ENCODE measurements around the gene PSME2. TPM values are rescaled to one million over a fixed set of nuclear protein-coding genes. Genes with fewer than 3 reads are reported as not detected.

Gene PSME2
- total and polyA plus RNA-seq, 2 donors (not counting 3 experiments of a cell fraction or from before 2014, with no cell fraction given) = 66.5 to 126 TPM

GRCh38 chr14:24144451-24144850 lies 2.0 kb downstream of the PSME2 start:
- CTCF ChIA-PET = interaction anchor here (1.6 kb wide), 1 partner anchor 16 kb away, joined by 9 read pairs; the partner anchor contains the start of gene IRF9
- TF ChIP-seq MYC (IDR thresholded peaks at IDR 0.05; ENCODE audit: low read depth, low read length) (no peak), GATA2 (IDR thresholded peaks at IDR 0.05; ENCODE audit: insufficient read depth, insufficient read length, low read depth, low read length) (no peak), JUN (IDR thresholded peaks at IDR 0.05; ENCODE audit: borderline replicate concordance, insufficient read depth, insufficient read length, low read depth) (no peak), CTCF (IDR thresholded peaks at IDR 0.05; ENCODE audit: extremely low read depth in 1 of 2, insufficient read depth in 1 of 2, low read depth in 1 of 2, low read length in 2 of 2) (no peak), POLR2A (IDR thresholded peaks at IDR 0.05; ENCODE audit: low read depth, low read length) (no peak), POLR2AphosphoS5 (IDR thresholded peaks at IDR 0.05; ENCODE audit: insufficient read depth, low read depth, low read length) (no peak), EZH2 (IDR thresholded peaks at IDR 0.05; ENCODE audit: borderline replicate concordance, low read depth, low read length, severe bottlenecking) (no peak), FOS (IDR thresholded peaks at IDR 0.05; ENCODE audit: borderline replicate concordance, insufficient read depth, low read length) (no peak)
- TF ChIP-seq, protein P1, sequence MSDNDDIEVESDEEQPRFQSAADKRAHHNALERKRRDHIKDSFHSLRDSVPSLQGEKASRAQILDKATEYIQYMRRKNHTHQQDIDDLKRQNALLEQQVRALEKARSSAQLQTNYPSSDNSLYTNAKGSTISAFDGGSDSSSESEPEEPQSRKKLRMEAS (IDR thresholded peaks at IDR 0.05; ENCODE audit: insufficient read depth, insufficient read length) = no peak
- no peak overlapping the region for H3K4me3 ChIP-seq (replicated peaks in 1 of 3; ENCODE audit: insufficient read depth in 1 of 3, low read depth in 1 of 3, low read length in 3 of 3)
- H3K9me1 ChIP-seq (replicated peaks; ENCODE audit: control insufficient read depth, extremely low read depth, insufficient read depth, low read length) = no peaks in the 10 kb centered on the region
- peaks cover 0 to 7% of the 10 kb centered on the region in 2 experiments for H3K36me3 ChIP-seq (ENCODE audit: control insufficient read depth in 2 of 2, extremely low read depth in 1 of 2, insufficient read depth in 2 of 2, low read length in 2 of 2)
- no peaks in the 10 kb centered on the region for H4K20me1 ChIP-seq (replicated peaks; ENCODE audit: control insufficient read depth, extremely low read depth, insufficient read depth, low read length)
- H3K9me3 ChIP-seq (replicated peaks; ENCODE audit: control insufficient read depth, insufficient read depth, low read length) = no peaks in the 10 kb centered on the region
- H3K4me2 ChIP-seq (ENCODE audit: insufficient read depth, low read length) = no peak overlapping the region
- dilution Hi-C loops (cut with MboI; ENCODE audit: extremely low pct_ligation_motif_present, low sequenced_read_pairs) = no loop called here
- FAIRE-seq = no peak
- no peak overlapping the region for H2AFZ ChIP-seq (ENCODE audit: low read depth, low read length)
- POLR2A ChIA-PET = no interaction called here
- no TSS peak for BruUV-seq (replicated peaks)
- no peaks in the 10 kb centered on the region for H3K27me3 ChIP-seq (ENCODE audit: control insufficient read depth in 2 of 2, insufficient read depth in 2 of 2, low read length in 2 of 2)
- H3K27ac ChIP-seq (ENCODE audit: insufficient read depth, low read depth, low read length) = no peak overlapping the region
- H3K9ac ChIP-seq (replicated peaks; ENCODE audit: extremely low read depth, insufficient read depth, low read length) = no peak overlapping the region
- H3K4me1 ChIP-seq (ENCODE audit: control insufficient read depth, extremely low read depth, insufficient read depth, low read length) = peaks cover 23% of the 10 kb centered on the region
- peaks cover 32% of the 10 kb centered on the region for H3K79me2 ChIP-seq (ENCODE audit: control insufficient read depth, insufficient read depth, low read length)
- DNase-seq (ENCODE audit: low read depth, low spot score) = no peak
- intact Hi-C loops (cut with micrococcal nuclease) = no loop called here
